Peyer's patch (tissue), 4 donors: ENCODE results near the gene PGRMC1.

ENCODE experiments used
- POLR2A ChIP-seq, 2 donors: fragments of 450-650 bp; IDR thresholded peaks; one replicate each; pipeline ENCODE4 v1.5.1; 2017; ENCODE audit warnings: antibody characterized with exemption in 2 of 2, mild to moderate bottlenecking in 2 of 2, moderate library complexity in 2 of 2
- TF ChIP-seq, protein P1 (sequence below), 6 experiments: fragments of 450-650 bp in 4 of 6; fragments of 200-600 bp in 2 of 6; sonication (generic) in 1 of 6; IDR thresholded peaks; one replicate each; pipeline ENCODE4 v1.5.1; 2017 to 2019; ENCODE audit warnings: antibody characterized with exemption in 6 of 6, mild to moderate bottlenecking in 3 of 6, moderate library complexity in 1 of 6

DNA sequence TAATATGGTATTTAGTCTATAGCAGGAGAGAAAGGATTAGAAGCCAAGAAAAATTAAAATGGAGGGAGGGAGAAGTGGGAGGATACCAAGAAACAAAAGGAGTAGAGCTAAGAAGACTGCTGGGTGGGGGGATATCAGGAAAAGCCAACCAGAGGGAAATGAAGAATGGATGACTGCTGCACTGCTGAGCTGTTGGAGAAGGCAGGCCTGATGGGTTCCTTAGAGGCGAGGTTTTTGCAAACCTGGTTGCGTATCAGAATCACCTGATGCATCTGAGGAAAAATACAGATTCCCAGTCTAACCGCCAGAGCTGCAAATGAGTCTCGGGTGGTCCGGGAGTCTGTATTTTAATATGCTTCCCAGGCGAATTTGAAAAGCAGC is 1.5 kb downstream of the PGRMC1 start:
- TF ChIP-seq, protein P1, sequence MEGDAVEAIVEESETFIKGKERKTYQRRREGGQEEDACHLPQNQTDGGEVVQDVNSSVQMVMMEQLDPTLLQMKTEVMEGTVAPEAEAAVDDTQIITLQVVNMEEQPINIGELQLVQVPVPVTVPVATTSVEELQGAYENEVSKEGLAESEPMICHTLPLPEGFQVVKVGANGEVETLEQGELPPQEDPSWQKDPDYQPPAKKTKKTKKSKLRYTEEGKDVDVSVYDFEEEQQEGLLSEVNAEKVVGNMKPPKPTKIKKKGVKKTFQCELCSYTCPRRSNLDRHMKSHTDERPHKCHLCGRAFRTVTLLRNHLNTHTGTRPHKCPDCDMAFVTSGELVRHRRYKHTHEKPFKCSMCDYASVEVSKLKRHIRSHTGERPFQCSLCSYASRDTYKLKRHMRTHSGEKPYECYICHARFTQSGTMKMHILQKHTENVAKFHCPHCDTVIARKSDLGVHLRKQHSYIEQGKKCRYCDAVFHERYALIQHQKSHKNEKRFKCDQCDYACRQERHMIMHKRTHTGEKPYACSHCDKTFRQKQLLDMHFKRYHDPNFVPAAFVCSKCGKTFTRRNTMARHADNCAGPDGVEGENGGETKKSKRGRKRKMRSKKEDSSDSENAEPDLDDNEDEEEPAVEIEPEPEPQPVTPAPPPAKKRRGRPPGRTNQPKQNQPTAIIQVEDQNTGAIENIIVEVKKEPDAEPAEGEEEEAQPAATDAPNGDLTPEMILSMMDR (IDR thresholded peaks at IDR 0.05): no peak
- no peak for TF ChIP-seq POLR2A (IDR thresholded peaks at IDR 0.05)
